Lower leg skin (tissue), 3 donors: ENCODE data around the gene TFEB.

ENCODE experiments used
- CTCF ChIP-seq, 3 donors: fragments of 450-650 bp; IDR thresholded peaks; one replicate each; pipeline ENCODE4 v1.5.1; 2016; ENCODE audit warnings: antibody characterized with exemption in 3 of 3, mild to moderate bottlenecking in 3 of 3, moderate library complexity in 2 of 3
- POLR2A ChIP-seq, 2 donors: fragments of 450-650 bp; IDR thresholded peaks; one replicate each; pipeline ENCODE4 v1.6.1; 2016 to 2017; ENCODE audit warnings: antibody characterized with exemption in 2 of 2, mild to moderate bottlenecking in 1 of 2, moderate library complexity in 1 of 2

- TF ChIP-seq POLR2A (IDR thresholded peaks at IDR 0.05) (no peak), CTCF (IDR thresholded peaks at IDR 0.05) (no peak)
These were observed 1.6 kb upstream of the TFEB start for GRCh38 chr6:41736800-41737555.
